H1 (cell line): ENCODE results near the gene PLXNB3.

Source experiments
- EZH2 ChIP-seq: fragments of 200-600 bp; sonication (generic); IDR thresholded peaks from 2 replicates; pipeline ENCODE4 v1.7.1; 2012; ENCODE audit warnings: low read depth, mild to moderate bottlenecking, moderate library complexity, low read length, inconsistent platforms; ENCODE audit not compliant: severe bottlenecking
- POLR2AphosphoS5 ChIP-seq: IDR thresholded peaks from 2 replicates; pipeline ENCODE4 v1.6.1; 2011; ENCODE audit warnings: low read depth, low read length
- RFX5 ChIP-seq: IDR thresholded peaks from 2 replicates; pipeline ENCODE4 v1.6.1; 2011; ENCODE audit warnings: low read depth, low read length, improper control_type of control experiment, borderline replicate concordance
- RNF2 ChIP-seq: fragments of 200-900, 300-1000 bp; sonication (generic); IDR thresholded peaks from 2 replicates; pipeline ENCODE4 v1.7.1; 2016; ENCODE audit warnings: borderline replicate concordance, low read depth, mild to moderate bottlenecking, antibody characterized with exemption, low read length; ENCODE audit not compliant: poor library complexity, severe bottlenecking; ENCODE audit errors: missing control alignments
- TAF1 ChIP-seq: IDR thresholded peaks from 2 replicates; pipeline ENCODE4 v1.6.1; 2011; ENCODE audit warnings: mild to moderate bottlenecking, low read depth, low read length
- TEAD4 ChIP-seq: IDR thresholded peaks from 2 replicates; pipeline ENCODE4 v1.6.1; 2012; ENCODE audit warnings: low read depth, low read length, inconsistent platforms, mixed read lengths
- ZNF274 ChIP-seq: IDR thresholded peaks from 2 replicates; pipeline ENCODE4 v1.7.0; 2012; ENCODE audit warnings: low read length, borderline replicate concordance; ENCODE audit errors: extremely low read depth
- TF ChIP-seq, protein P1 (sequence below), 3 experiments: IDR thresholded peaks; 1 replicate in 2 of 3; 2 replicates in 1 of 3; pipeline versions ENCODE4 v1.5.1 to v1.6.1; 2011; ENCODE audit warnings: low read length in 3 of 3, mild to moderate bottlenecking in 3 of 3, inconsistent platforms in 2 of 3, low read depth in 1 of 3, moderate library complexity in 1 of 3; ENCODE audit not compliant: insufficient read depth in 1 of 3; ENCODE audit errors: control extremely low read depth in 1 of 3

DNA sequence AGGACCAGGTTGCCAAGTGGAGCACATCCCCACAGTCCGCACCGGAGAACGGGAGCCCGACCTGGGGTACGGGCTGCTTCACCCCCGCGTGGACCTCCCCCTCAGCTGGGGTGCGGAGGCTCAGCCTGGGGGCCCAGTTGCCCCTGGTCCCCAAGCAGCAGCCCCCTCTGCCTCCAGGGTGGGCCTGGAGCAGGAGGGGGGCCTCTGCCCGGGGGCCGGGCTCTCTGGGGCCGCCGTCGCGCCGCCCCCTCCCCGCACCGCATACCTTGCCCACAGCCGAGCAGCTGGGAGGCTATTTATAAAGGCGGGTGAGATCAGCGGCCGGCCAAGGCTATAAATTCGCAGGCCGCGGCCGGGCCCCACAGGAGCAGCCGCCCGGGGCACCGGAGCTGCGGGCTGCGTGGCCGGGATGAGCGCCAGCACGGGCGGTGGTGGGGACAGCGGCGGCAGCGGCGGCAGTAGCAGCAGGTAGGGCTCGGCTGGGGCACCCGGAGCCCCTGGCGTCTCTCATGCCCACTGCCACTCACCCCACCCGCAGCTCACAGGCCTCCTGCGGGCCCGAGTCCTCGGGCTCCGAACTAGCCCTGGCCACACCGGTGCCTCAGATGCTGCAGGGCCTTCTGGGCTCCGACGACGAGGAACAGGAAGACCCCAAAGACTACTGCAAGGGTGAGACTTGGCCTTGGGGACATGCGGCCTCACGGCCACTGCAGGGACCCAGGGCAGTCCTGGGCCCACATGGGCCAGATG is 16.8 kb downstream of the PLXNB3 start, which contains the start of gene SRPK3:
- TF ChIP-seq, protein P1, sequence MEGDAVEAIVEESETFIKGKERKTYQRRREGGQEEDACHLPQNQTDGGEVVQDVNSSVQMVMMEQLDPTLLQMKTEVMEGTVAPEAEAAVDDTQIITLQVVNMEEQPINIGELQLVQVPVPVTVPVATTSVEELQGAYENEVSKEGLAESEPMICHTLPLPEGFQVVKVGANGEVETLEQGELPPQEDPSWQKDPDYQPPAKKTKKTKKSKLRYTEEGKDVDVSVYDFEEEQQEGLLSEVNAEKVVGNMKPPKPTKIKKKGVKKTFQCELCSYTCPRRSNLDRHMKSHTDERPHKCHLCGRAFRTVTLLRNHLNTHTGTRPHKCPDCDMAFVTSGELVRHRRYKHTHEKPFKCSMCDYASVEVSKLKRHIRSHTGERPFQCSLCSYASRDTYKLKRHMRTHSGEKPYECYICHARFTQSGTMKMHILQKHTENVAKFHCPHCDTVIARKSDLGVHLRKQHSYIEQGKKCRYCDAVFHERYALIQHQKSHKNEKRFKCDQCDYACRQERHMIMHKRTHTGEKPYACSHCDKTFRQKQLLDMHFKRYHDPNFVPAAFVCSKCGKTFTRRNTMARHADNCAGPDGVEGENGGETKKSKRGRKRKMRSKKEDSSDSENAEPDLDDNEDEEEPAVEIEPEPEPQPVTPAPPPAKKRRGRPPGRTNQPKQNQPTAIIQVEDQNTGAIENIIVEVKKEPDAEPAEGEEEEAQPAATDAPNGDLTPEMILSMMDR (IDR thresholded peaks at IDR 0.05; ENCODE audit: control extremely low read depth in 1 of 3, insufficient read depth in 1 of 3, low read depth in 1 of 3, low read length in 3 of 3) = no peak
- TF ChIP-seq POLR2AphosphoS5 = no peak
- TF ChIP-seq RNF2 = no peak
- no peak for TF ChIP-seq ZNF274
- TF ChIP-seq TAF1 = no peak
- no peak for TF ChIP-seq TEAD4
- no peak for TF ChIP-seq EZH2
- no peak for TF ChIP-seq RFX5
